KBM-7 (cell line): Measurements from ENCODE around the gene SNPH.
A peak's percentile ranks its signal among the peaks of the same experiment; 100 is the strongest.
"Not testable (repeated sequence)": the region's sequence is repeated elsewhere in the genome, so short reads cannot be mapped to it uniquely, and the experiment has no call there.

Source experiments
- DNase-seq: peaks from one replicate; pipeline ENCODE4 v3.0.0-alpha.2; 2015
- in situ Hi-C: fragments of 300-500 bp; cut with MboI; formaldehyde crosslinking; loops from 2 replicates; pipeline ENCODE4 v1.14.3; 2020; ENCODE audit warnings: low sequenced_read_pairs, low pct_unique_long_range_greater_than_20kb, mixed read lengths

SNPH gene

DNA sequence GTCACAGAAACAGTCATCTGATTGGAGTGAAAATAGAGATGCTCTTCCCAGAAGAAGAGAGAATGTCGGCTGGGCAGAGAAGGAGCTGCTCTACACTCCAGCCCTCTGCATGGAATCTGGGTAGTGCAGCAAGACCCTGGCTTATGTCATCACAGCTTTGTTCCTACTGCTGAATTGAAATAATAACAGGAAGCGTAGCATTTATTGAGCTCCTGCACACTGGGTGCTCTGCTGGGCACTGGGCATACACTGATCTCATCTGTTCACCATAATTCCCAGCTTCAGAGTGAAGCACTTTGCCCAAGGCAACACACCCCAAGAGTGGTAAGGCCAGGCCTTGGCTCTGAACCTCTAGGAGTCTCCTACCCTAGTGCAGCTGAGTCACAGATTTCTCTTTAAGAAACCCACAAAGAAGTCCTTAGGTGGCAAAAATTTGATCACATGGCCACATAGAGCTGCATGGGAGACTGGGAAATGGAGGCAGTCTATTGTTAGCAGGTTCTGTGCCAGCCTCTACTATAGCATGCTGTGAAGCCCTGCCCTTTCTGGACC is 66.7 kb downstream of the SNPH start:
- in situ Hi-C loops: no loop called here
- DNase-seq: no peak

DNA sequence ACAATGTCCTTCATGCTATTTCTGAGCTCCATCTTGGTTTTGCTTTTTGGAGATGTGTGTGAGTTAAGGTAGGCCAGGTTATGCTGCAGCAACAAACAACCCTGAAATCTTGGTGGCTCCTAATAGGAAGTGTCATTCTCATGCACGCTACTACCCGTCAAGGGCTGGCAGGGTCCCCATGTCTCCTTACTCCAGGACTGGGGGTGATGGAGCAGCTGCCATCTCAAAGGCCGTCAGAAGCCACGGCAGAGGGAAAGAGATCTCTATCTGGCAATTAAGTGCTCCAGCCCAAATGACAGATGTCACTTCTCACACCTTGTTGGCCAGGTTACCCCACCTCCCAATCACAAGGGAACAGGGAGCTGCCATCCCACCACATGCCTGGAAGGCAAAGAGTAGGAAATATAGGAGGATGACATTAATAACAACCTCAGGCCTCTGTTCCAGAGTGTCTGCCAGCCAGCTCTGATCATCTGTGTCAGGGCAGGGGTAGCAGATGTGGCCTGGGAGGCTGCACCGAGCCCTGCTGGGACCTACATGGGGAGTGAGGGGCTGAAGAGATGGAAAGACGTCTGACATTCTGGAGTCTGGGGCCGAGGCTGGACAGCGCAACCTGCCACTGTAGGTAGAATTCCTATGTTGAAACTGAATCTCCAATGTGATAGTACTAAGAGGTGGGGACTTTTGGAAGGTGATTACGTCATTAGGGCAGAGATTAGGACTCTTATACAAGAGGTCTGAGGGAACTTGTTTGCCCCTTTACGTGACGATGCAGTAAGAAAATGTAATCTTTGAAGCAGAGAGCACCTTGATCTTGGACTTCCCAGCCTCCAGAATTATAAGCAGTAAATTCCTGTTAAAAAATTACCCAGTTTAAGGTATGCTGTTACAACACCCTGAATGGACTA is 67.6 kb downstream of the SNPH start:
- in situ Hi-C loops: no loop called here
- DNase-seq: no peak

- DNase-seq: no peak
- in situ Hi-C loops: no loop called here
Measured at GRCh38 chr20:1334370-1334731, 68.3 kb downstream of the SNPH start.

- in situ Hi-C loops: no loop called here
- peak; percentile 14 for DNase-seq
Measured at GRCh38 chr20:1334761-1335160, 68.7 kb downstream of the SNPH start.

DNA sequence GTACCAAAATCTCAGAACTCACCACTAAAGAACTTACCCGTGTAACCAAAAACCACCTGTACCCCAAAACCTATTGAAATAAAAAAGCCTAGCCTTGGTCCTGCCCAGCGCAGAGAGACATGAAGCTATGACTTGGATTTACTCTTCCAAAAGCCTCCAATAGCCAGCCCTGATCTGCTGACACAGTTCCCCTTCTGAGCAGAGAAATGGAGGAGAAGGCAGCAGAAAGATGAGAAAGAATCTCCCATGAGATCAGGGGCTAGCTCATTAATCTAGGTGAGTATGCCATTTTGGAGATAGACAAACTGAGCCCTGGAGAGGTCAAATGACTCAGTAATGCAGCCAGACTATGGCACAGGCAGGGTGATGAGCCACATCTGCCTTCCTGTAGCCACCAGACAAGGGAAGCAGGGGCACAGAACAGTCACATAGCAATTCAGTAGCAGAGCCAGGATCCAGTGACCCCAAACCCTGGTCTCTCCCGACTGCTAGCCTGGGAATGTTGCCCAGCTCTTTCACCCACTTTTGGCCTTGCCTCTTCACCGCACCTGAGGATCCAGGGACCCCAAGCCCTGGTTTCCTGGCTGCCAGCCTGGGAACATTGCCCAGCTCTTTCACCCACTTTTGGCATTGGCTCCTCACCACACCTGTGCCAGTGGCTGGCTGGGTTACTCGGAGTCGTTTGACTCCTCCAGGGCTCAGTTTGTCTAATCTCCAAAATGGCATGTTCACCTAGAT is 70.0 kb downstream of the SNPH start:
- in situ Hi-C loops: no loop called here
- DNase-seq: no peak

DNA sequence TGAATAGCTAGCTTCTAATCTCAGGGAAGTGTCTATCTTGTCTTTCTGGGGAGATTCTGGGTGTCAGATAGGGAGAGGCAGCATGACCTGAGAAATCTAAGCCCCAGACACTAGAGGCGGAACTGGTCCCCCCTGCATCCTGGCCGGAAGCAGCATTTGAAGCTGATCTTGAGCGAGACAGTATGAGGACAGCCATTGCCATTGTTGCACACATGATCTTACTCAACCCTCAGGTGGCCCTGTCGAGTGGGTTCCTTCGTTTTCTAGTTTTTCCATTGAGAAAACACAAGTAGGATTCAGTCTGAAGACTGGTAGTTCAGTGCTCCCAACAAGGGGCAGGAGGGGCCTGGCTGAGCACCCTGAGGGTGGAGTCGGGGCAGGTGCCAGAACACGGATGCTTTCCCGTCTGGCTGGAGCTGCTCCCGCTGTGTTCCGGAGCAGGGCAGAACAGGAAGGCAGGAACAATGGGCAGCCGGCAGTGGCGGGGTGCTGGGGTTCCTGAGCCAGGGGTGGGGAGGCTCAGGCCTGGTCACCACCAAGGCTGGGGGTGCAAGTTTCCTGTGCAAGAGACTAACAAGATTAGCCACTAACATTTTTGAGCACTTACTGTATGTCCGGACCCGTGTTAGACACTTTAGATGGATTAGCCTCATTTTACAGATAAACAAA is 70.7 kb downstream of the SNPH start:
- no peak for DNase-seq
- in situ Hi-C loops: no loop called here

DNA sequence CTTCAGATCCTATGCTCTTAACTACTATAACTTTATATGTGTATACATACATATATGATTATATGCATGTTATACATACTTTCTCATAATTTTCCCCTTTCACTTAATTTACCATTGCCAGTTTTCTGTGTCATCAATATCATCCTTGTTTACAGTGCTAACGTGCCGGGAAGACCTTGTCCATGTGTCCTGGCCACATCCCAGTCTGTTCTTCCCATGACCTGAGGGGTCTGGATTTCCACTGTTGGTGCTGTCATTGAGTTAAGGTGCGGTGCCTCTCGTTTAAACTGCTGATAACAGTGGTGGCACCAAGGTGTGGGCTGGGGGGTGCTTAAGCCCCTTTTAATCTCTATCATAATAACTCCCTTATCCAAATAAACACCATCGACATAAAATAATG is 71.3 kb downstream of the SNPH start:
- DNase-seq: no peak
- in situ Hi-C loops: no loop called here

- in situ Hi-C loops: no loop called here
- no peak for DNase-seq
Measured at GRCh38 chr20:1338096-1338495, 72.0 kb downstream of the SNPH start.

DNA sequence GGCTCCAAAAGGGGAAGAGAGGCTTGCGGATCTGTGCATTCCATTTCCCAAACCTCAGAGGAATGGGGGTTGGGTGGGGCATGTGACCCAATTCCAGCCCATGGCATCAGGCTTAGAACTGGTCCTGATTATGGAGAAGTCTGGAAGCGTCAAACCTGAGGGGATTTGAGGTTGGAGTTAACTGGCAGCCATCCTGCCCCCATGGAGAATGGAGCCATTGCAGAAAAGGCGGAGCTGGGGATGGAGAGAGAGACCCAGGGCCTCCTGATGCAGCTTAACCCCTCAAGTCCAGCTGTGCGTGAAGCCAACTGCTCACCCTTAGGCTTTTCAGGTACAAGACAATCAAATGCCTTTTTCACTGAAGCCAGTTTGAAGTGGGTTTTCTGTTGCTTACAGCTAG is 72.7 kb downstream of the SNPH start:
- DNase-seq: no peak
- in situ Hi-C loops: no loop called here

- no peak for DNase-seq
- in situ Hi-C loops: no loop called here
Measured at GRCh38 chr20:1341561-1342265, 75.6 kb downstream of the SNPH start.

DNA sequence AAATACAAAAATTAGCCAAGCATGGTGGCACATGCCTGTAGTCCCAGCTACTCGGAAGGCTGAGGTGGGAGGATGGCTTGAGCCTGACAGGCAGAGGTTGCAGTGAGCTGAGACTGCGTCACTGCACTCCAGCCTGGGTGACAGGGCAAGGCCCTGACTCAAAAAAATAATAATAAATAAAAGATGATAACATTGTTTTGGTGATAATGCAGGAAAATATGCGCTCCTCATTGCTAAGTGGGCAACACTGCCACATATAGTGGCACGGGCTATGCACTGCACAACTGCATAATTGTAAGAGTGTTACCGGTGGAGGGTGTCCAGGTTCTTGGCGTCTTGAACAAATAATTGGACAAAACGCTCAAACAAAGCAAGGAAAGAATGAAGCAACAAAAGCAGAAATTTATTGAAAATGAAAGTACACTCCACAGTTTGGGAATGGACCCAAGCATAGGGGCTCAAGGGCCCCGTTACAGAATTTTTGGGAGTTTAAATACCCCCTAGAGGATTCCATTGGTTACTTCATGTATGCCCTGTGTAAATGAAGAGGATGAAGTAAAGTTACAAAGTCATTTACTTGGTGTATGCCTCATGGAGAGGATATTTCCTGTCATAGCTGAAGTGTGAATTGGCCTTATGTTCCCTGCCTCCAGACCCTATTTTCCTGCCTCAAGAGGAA is 77.5 kb downstream of the SNPH start:
- in situ Hi-C loops, DNase-seq: not testable (repeated sequence)

DNA sequence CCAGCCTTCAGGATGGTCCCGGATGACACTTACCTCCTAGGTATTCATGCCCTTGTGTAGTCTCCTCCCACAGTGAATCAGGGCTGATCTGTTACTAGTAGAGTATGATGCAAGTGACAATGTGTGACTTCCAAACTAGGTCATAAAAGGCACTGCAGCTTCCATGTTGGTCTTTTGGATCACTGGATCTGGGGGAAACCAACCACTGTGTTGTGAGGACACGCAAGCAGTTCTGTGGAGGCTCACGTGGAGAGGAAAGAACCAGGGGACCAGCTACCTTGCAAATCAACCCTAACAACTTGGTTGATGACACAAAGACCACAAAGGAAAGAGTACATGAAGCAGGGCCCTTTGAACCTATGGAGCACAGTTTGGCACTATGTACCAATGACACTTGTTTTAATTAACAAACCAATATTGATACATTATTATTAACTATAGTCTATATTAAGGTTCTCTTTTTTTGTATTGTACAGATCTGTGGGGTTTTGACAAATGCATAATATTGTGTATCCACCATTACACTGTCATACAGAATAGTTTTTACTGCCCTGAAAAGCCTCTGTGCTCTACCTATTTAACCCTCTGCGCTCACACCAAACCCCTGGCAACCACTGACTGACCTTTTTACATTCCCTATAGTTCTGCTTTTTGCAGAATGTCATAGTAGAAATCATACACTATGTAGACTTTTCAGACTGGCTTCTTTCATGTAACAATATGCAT is 79.1 kb downstream of the SNPH start:
- DNase-seq: no peak
- in situ Hi-C loops: no loop called here

DNA sequence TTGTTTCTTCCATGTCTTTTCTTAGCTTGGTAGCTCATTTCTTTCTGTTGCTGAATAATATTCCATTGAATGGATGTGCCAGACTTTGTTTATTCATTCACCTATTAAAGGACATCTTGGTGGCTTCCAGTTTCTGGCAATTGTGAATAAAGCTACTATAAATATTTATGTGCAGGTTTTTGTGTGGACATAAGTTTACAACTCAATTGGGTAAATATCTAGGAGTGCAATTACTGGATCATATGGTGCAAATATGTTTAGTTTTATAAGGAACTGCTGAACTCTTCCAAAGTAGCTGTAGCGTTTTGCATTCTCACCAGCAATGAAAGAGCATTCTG is 79.6 kb downstream of the SNPH start:
- in situ Hi-C loops: no loop called here
- DNase-seq: no peak

GRCh38 chr20:1346315-1346969 is 80.3 kb downstream of the SNPH start:
- DNase-seq: no peak
- in situ Hi-C loops: no loop called here

DNA sequence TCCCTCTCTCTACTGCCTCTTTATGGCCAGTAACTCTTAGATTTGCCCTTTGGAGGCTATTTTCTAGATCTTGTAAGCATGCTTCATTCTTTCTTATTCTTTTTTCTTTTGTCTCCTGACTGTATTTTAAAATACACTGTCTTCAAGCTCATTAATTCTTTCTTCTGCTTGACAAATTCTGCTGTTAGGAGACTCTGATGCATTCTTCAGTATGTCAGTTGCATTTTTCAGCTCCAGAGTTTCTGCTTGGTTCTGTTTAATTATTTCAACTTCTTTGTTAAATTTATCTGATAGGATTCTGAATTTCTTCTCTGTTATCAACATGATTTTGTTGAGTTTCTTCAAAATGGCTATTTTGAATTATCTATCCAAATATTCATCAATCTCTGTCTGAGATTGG is 87.9 kb downstream of the SNPH start:
- in situ Hi-C loops: no loop called here
- no peak for DNase-seq

GRCh38 chr20:1357921-1358671 is 92.0 kb downstream of the SNPH start:
- no peak for DNase-seq
- in situ Hi-C loops: no loop called here
